K562 (cell line): ENCODE results near the gene MPDZ. TPM values are rescaled to one million over a fixed set of nuclear protein-coding genes. Genes with fewer than 3 reads are reported as not detected.

Experiments used
- ATAC-seq: fragments of 200-7000 bp; cut with Tn5 transposase; 3 replicates; pipeline ENCODE4 v1.9.1; 2020; ENCODE audit warnings: moderate library complexity
- BruUV-seq: library from RNA; stranded (reverse); fragments of 400-500 nt; replicated peaks from 2 replicates; lab custom pipeline; 2021; lab: Mats Ljungman, UMichigan
- CTCF ChIA-PET: fragments of 300-600 bp; formaldehyde crosslinking; extraction: SDS; loops from one replicate; lab custom pipeline; 2021; ENCODE audit warnings: low intra/inter-chr PET ratio; lab: Yijun Ruan, JAX
- POLR2A ChIA-PET: fragments of 300-600, 350-650 bp; sonication (Branson Sonifier 250); formaldehyde crosslinking; extraction: SDS; loops from one replicate; lab custom pipeline; 2021; ENCODE audit warnings: antibody characterized with exemption, inconsistent platforms; lab: Yijun Ruan, JAX
- DNase-seq, 4 experiments: peaks; one replicate each; pipeline versions ENCODE4 v3.0.0 to v3.0.0-alpha.2; 2011 to 2018; ENCODE audit warnings: low spot score in 3 of 4, mixed read lengths in 3 of 4; ENCODE audit errors: extremely low read depth in 1 of 4
- FAIRE-seq: peaks from 2 replicates; lab custom pipeline; 2011; peaks lifted over from hg19 to GRCh38; lab: Jason Lieb, UNC
- H2AFZ ChIP-seq: 2 replicates; pipeline ENCODE4 v1.6.0; 2011; ENCODE audit warnings: low read depth, low read length, control low read depth, inconsistent platforms
- H3K27ac ChIP-seq: fragments of 200-600 bp; 3 replicates; pipeline ENCODE4 v1.8.0; 2011; ENCODE audit warnings: low read depth, mild to moderate bottlenecking, control low read depth, inconsistent platforms, low read length, moderate library complexity, mixed read lengths; ENCODE audit errors: extremely low read depth
- H3K27me3 ChIP-seq, 2 experiments: fragments of 300-600 bp in 1 of 2; 2 replicates in 1 of 2; 3 replicates in 1 of 2; pipeline versions ENCODE4 v1.6.0 to v1.8.0; 2011; ENCODE audit warnings: inconsistent platforms in 2 of 2, low read length in 2 of 2, mild to moderate bottlenecking in 1 of 2, mixed read lengths in 1 of 2, moderate library complexity in 1 of 2; ENCODE audit not compliant: control insufficient read depth in 2 of 2, insufficient read depth in 2 of 2
- H3K36me3 ChIP-seq: fragments of 300-600 bp; 3 replicates; pipeline ENCODE4 v1.8.0; 2011; ENCODE audit warnings: mild to moderate bottlenecking, low read length, inconsistent platforms; ENCODE audit not compliant: control insufficient read depth, insufficient read depth
- H3K4me1 ChIP-seq, 2 experiments: fragments of 200-600 bp in 1 of 2; replicated peaks in 1 of 2; 2 replicates in 1 of 2; 3 replicates in 1 of 2; pipeline versions ENCODE4 v1.5.1 to v1.8.0; 2011; ENCODE audit warnings: inconsistent platforms in 2 of 2, low read length in 2 of 2, mild to moderate bottlenecking in 1 of 2, mixed read lengths in 1 of 2, moderate library complexity in 1 of 2; ENCODE audit not compliant: control insufficient read depth in 2 of 2, insufficient read depth in 2 of 2
- H3K4me2 ChIP-seq: 2 replicates; pipeline ENCODE4 v1.6.1; 2011; ENCODE audit warnings: low read length, control low read depth, inconsistent platforms, mixed read lengths; ENCODE audit not compliant: insufficient read depth
- H3K4me3 ChIP-seq: fragments of 200-600 bp; sonication (generic), shearing (Covaris generic); 2 replicates; pipeline ENCODE4 v1.5.1; 2016; ENCODE audit warnings: control low read depth, inconsistent platforms
- H3K79me2 ChIP-seq: fragments of 200-600 bp; 3 replicates; pipeline ENCODE4 v1.8.0; 2011; ENCODE audit warnings: low read length, inconsistent platforms; ENCODE audit not compliant: control insufficient read depth, insufficient read depth
- H3K9ac ChIP-seq, 2 experiments: 2 replicates each; pipeline versions ENCODE4 v1.6.0 to v1.6.1; 2011; ENCODE audit warnings: low read depth in 2 of 2, low read length in 2 of 2, control low read depth in 1 of 2, inconsistent platforms in 1 of 2, mild to moderate bottlenecking in 1 of 2, mixed read lengths in 1 of 2; ENCODE audit not compliant: insufficient read depth in 1 of 2
- H3K9me1 ChIP-seq: one replicate; pipeline ENCODE4 v1.6.0; 2011; ENCODE audit warnings: inconsistent platforms, mild to moderate bottlenecking, low read length, moderate library complexity; ENCODE audit not compliant: control insufficient read depth, insufficient read depth
- H3K9me3 ChIP-seq: replicated peaks from 2 replicates; pipeline ENCODE4 v1.5.1; 2011; ENCODE audit warnings: low read depth, low read length, inconsistent platforms; ENCODE audit not compliant: control insufficient read depth, insufficient read depth
- H4K20me1 ChIP-seq: replicated peaks from 2 replicates; pipeline ENCODE4 v1.6.1; 2011; ENCODE audit warnings: low read length, inconsistent platforms, mixed read lengths; ENCODE audit not compliant: control insufficient read depth, insufficient read depth
- JUN ChIP-seq, 2 experiments: sonication (generic) in 1 of 2; formaldehyde crosslinking in 1 of 2; IDR thresholded peaks; 2 replicates each; pipeline versions ENCODE4 v1.6.1 to v1.8.0; 2012 to 2022; ENCODE audit warnings: borderline replicate concordance in 2 of 2, mild to moderate bottlenecking in 2 of 2, improper control_type of control experiment in 1 of 2, low read depth in 1 of 2, low read length in 1 of 2, missing genetic modification reagents in 1 of 2
- LCOR ChIP-seq: sonication (generic); formaldehyde crosslinking; IDR thresholded peaks from 2 replicates; pipeline ENCODE4 v1.8.0; 2022; ENCODE audit warnings: mild to moderate bottlenecking, missing genetic modification reagents
- LEF1 ChIP-seq: fragments of 450-650 bp; IDR thresholded peaks from 2 replicates; pipeline ENCODE4 v1.6.1; 2016; ENCODE audit warnings: mild to moderate bottlenecking
- SAFB2 ChIP-seq: fragments of 200-400 bp; formaldehyde crosslinking; IDR thresholded peaks from 2 replicates; pipeline ENCODE4 v1.6.1; 2018; ENCODE audit warnings: borderline replicate concordance, low read length, low read depth, moderate library complexity; ENCODE audit not compliant: severe bottlenecking
- ZNF324 ChIP-seq: fragments of 250-450 bp; sonication (Bioruptor Pico); IDR thresholded peaks from 2 replicates; pipeline ENCODE4 v1.4.0; 2020; ENCODE audit warnings: mild to moderate bottlenecking
- WGBS: fragments of 100-300 bp; shearing (Covaris generic); methylation state at CpG from one replicate; pipeline ENCODE4 v1.1.6; 2016; ENCODE audit warnings: low coverage, mixed read lengths; ENCODE audit not compliant: insufficient coverage; ENCODE audit errors: missing lambda C conversion rate; 5-methylcytosine and 5-hydroxymethylcytosine counted together
- in situ Hi-C: fragments of 300-500 bp; cut with MboI; formaldehyde crosslinking; loops from 4 replicates; pipeline ENCODE4 v1.15.0; 2018; ENCODE audit warnings: inconsistent platforms, mixed read lengths
- intact Hi-C: fragments of 100-400 bp; cut with micrococcal nuclease; formaldehyde crosslinking; loops from 2 replicates; pipeline ENCODE4 v1.14.2; 2022
- polyA plus RNA-seq, 8 experiments: library from polyadenylated mRNA; depleted of rRNA in 4 of 8; stranded (reverse) in 5 of 8; unstranded in 3 of 8; fragments of >200 nt; fragmentation: Nextera tagmentation in 2 of 8; fragmentation: Illumina TruSeq in 1 of 8; extraction: Ambion mirVana in 2 of 8; extraction: Trizol in 1 of 8; gene quantifications; 2 replicates each; pipeline versions ENCODE4 v1.2.1 to v1.2.3, GENCODE V29; 2011 to 2014; ENCODE audit warnings: inconsistent platforms in 1 of 8, missing spikeins in 1 of 8
- total RNA-seq, 7 experiments: library from RNA; depleted of rRNA in 6 of 7; stranded (reverse); fragments of >200 nt in 6 of 7; fragmentation: Illumina TruSeq in 2 of 7; extraction: Trizol in 2 of 7; gene quantifications; 2 replicates each; pipeline versions ENCODE4 v1.2.1 to v1.2.3, GENCODE V29; 2011 to 2021; ENCODE audit warnings: low replicate concordance in 1 of 7
- TF ChIP-seq, protein P1 (sequence below): sonication (generic); formaldehyde crosslinking; IDR thresholded peaks from 2 replicates; pipeline ENCODE4 v1.8.1; 2023; ENCODE audit warnings: mild to moderate bottlenecking, missing genetic modification reagents

Gene MPDZ
- total and polyA plus RNA-seq, 9 of the 15 experiments (the other 6 are each of a cell fraction or from before 2014, with no cell fraction given): 3.9 to 13.2 (median 5.7) TPM

DNA sequence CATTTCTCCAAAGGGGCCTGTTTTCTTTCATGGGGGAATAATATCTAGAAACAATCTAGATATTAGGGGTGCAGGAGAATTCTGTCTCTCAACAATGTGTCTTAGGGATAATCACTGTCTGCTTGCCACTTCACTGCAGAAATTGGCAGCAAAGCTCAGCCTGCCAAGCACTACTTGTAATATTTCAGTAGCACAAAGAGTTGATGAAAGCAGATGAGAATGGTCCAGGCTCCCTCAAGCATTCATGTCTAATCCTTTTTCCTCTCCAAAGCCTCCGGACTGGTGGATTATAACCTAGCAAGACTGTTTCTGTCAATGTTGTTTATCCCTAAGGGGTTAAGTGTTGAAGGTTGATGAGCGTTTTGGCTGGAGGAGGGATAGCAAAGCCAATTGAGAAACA lies 13.3 kb upstream of the MPDZ start:
- Histone ChIP-seq H3K9me3 (no peaks in the 10 kb centered on the region), H3K27me3 (no peaks in the 10 kb centered on the region), H3K9me1 (no peaks in the 10 kb centered on the region), H3K4me3 (no peak overlapping the region), H3K79me2 (no peaks in the 10 kb centered on the region), H3K9ac (no peak overlapping the region), H3K27ac (no peak overlapping the region), H3K4me2 (no peak overlapping the region), H4K20me1 (no peaks in the 10 kb centered on the region), H3K4me1 (no peaks in the 10 kb centered on the region), H3K36me3 (no peaks in the 10 kb centered on the region), H2AFZ (no peak overlapping the region)
- BruUV-seq: no TSS peak
- no peak for FAIRE-seq
- TF ChIP-seq LCOR (no peak), LEF1 (no peak), SAFB2 (no peak), JUN (IDR thresholded peaks at IDR 0.05; ENCODE audit: borderline replicate concordance, low read depth, low read length) (no peak), JUN (CRISPR knock-in tag; IDR thresholded peaks at IDR 0.05; ENCODE audit: borderline replicate concordance) (no peak), ZNF324 (CRISPR knock-in tag) (no peak)
- TF ChIP-seq, protein P1, sequence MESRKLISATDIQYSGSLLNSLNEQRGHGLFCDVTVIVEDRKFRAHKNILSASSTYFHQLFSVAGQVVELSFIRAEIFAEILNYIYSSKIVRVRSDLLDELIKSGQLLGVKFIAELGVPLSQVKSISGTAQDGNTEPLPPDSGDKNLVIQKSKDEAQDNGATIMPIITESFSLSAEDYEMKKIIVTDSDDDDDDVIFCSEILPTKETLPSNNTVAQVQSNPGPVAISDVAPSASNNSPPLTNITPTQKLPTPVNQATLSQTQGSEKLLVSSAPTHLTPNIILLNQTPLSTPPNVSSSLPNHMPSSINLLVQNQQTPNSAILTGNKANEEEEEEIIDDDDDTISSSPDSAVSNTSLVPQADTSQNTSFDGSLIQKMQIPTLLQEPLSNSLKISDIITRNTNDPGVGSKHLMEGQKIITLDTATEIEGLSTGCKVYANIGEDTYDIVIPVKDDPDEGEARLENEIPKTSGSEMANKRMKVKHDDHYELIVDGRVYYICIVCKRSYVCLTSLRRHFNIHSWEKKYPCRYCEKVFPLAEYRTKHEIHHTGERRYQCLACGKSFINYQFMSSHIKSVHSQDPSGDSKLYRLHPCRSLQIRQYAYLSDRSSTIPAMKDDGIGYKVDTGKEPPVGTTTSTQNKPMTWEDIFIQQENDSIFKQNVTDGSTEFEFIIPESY: no peak
- ChIA-PET POLR2A (no interaction called here), CTCF (no interaction called here)
- no peak for ATAC-seq
- in situ Hi-C loops (no loop called here), intact Hi-C loops (no loop called here)
- 7% methylated on average over 2 of the region's 2 CpGs for WGBS
- no peak for DNase-seq
